ENCODE results near the gene SMG6.

The SMG6 gene

GRCh38 chr17:2071455-2072281, 231.9 kb downstream of the SMG6 start (continued):
- TF ChIP-seq PATZ1 (CRISPR knock-in tag; IDR thresholded peaks at IDR 0.05; ENCODE audit: borderline replicate concordance), result no peak
- TF ChIP-seq TCF4 (CRISPR knock-in tag; IDR thresholded peaks at IDR 0.05; ENCODE audit: borderline replicate concordance), result no peak
- no peak for TF ChIP-seq SNAI2 (CRISPR knock-in tag; IDR thresholded peaks at IDR 0.05)

- ATAC-seq, result no peak
Measured at GRCh38 chr17:2071024-2071385, 232.6 kb downstream of the SMG6 start.

GRCh38 chr17:2070241-2071023, 233.2 kb downstream of the SMG6 start:
- no peak; the same call in 2 of the 3 replicates for ATAC-seq
- TF ChIP-seq ARNTL (CRISPR knock-in tag; IDR thresholded peaks at IDR 0.05; ENCODE audit: borderline replicate concordance, low read depth), result no peak
- TF ChIP-seq CSDC2 (CRISPR knock-in tag; IDR thresholded peaks at IDR 0.05), result no peak
- no peak for TF ChIP-seq TOX (CRISPR knock-in tag; IDR thresholded peaks at IDR 0.05; ENCODE audit: borderline replicate concordance)
- no peak for TF ChIP-seq ZNF70 (CRISPR knock-in tag; IDR thresholded peaks at IDR 0.05)
- no peak for TF ChIP-seq ESRRG (CRISPR knock-in tag; IDR thresholded peaks at IDR 0.05)
- no peak for TF ChIP-seq CREB5 (CRISPR knock-in tag; IDR thresholded peaks at IDR 0.05; ENCODE audit: low read depth)
- TF ChIP-seq ZFP3 (CRISPR knock-in tag; IDR thresholded peaks at IDR 0.05), result no peak
- TF ChIP-seq PATZ1 (CRISPR knock-in tag; IDR thresholded peaks at IDR 0.05; ENCODE audit: borderline replicate concordance), result no peak
- TF ChIP-seq PPARA (CRISPR knock-in tag; IDR thresholded peaks at IDR 0.05; ENCODE audit: borderline replicate concordance), result no peak
- TF ChIP-seq ZNF8 (CRISPR knock-in tag; IDR thresholded peaks at IDR 0.05), result no peak

More at GRCh38 chr17:2071024-2071385, 232.6 kb downstream of the SMG6 start:
- no peak for TF ChIP-seq ZNF70 (CRISPR knock-in tag; IDR thresholded peaks at IDR 0.05)
- no peak for TF ChIP-seq TSHZ2 (CRISPR knock-in tag; IDR thresholded peaks at IDR 0.05)
- TF ChIP-seq ZFP3 (CRISPR knock-in tag; IDR thresholded peaks at IDR 0.05), result no peak
- TF ChIP-seq OSR1 (CRISPR knock-in tag; IDR thresholded peaks at IDR 0.05), result no peak
- no peak for TF ChIP-seq CSRNP3 (CRISPR knock-in tag; IDR thresholded peaks at IDR 0.05)
- no peak for TF ChIP-seq PATZ1 (CRISPR knock-in tag; IDR thresholded peaks at IDR 0.05; ENCODE audit: borderline replicate concordance)
- TF ChIP-seq ZFP30 (CRISPR knock-in tag; IDR thresholded peaks at IDR 0.05), result no peak
- TF ChIP-seq ESRRG (CRISPR knock-in tag; IDR thresholded peaks at IDR 0.05), result no peak
- no peak for TF ChIP-seq ISL1 (CRISPR knock-in tag; IDR thresholded peaks at IDR 0.05)
- TF ChIP-seq GLIS3 (CRISPR knock-in tag; IDR thresholded peaks at IDR 0.05), result no peak
- no peak for TF ChIP-seq RARB (CRISPR knock-in tag; IDR thresholded peaks at IDR 0.05)
- no peak for TF ChIP-seq PPARA (CRISPR knock-in tag; IDR thresholded peaks at IDR 0.05; ENCODE audit: borderline replicate concordance)
